Naive thymus-derived CD8-positive, alpha-beta T cell (primary cell): ENCODE results near the gene RIMS4. TPM values are rescaled to one million over a fixed set of nuclear protein-coding genes. Genes with fewer than 3 reads are reported as not detected.
"Not testable (repeated sequence)": the region's sequence is repeated elsewhere in the genome, so short reads cannot be mapped to it uniquely, and the experiment has no call there.

Experiments
- ATAC-seq, 2 donors: fragments of 150-1000 bp; cut with Tn5 transposase in 1 of 2; sonication (Bioruptor Pico), chemical (Tn5 transposase) in 1 of 2; 1 replicate in 1 of 2; 2 replicates in 1 of 2; pipeline ENCODE4 v1.10.0; 2021; ENCODE audit warnings: mild to moderate bottlenecking in 2 of 2, moderate library complexity in 2 of 2
- POLR2A ChIA-PET: fragments of 350-600 bp; sonication (Branson Sonifier 250); formaldehyde crosslinking; loops from one replicate; lab custom pipeline; 2021; ENCODE audit warnings: antibody characterized with exemption; lab: Charles Lee
- DNase-seq, 10 donors: peaks; one replicate each; pipeline versions ENCODE4 v3.0.0 to v3.0.0-alpha.2; 2020 to 2022
- H3K27ac Mint-ChIP-seq, 10 donors: one replicate each; pipeline ENCODE4 v1.8.0; 2020 to 2022; ENCODE audit warnings: mild to moderate bottlenecking in 10 of 10, mixed read lengths in 10 of 10, moderate library complexity in 4 of 10, inconsistent platforms in 1 of 10
- H3K27me3 Mint-ChIP-seq, 5 donors: one replicate each; pipeline ENCODE4 v1.8.0; 2021 to 2022; ENCODE audit warnings: mixed read lengths in 5 of 5
- H3K36me3 Mint-ChIP-seq, 3 donors: one replicate each; pipeline ENCODE4 v1.8.0; 2020 to 2022; ENCODE audit warnings: mixed read lengths in 3 of 3, mild to moderate bottlenecking in 2 of 3, inconsistent platforms in 1 of 3
- H3K4me1 Mint-ChIP-seq, 4 donors: one replicate each; pipeline ENCODE4 v1.8.0; 2021 to 2022; ENCODE audit warnings: mixed read lengths in 4 of 4
- H3K4me3 Mint-ChIP-seq, 10 donors: one replicate each; pipeline ENCODE4 v1.8.0; 2020 to 2022; ENCODE audit warnings: mild to moderate bottlenecking in 10 of 10, mixed read lengths in 10 of 10, moderate library complexity in 6 of 10, inconsistent platforms in 1 of 10
- H3K9me3 Mint-ChIP-seq, 9 donors: one replicate each; pipeline ENCODE4 v1.8.0; 2020 to 2022; ENCODE audit warnings: mixed read lengths in 9 of 9, mild to moderate bottlenecking in 3 of 9, inconsistent platforms in 1 of 9, moderate library complexity in 1 of 9
- polyA plus RNA-seq, 3 donors: library from polyadenylated mRNA; unstranded; fragments of 300-500 nt; fragmentation: Illumina TruSeq; gene quantifications; one replicate each; pipeline ENCODE4 v1.2.3, GENCODE V29; 2021
- total RNA-seq, 8 experiments: library from RNA in 2 of 8; stranded (reverse) in 2 of 8; gene quantifications; one replicate each; pipeline ENCODE4 v1.2.3 and lab custom pipeline; 2021 to 2026

RIMS4 gene
- total and polyA plus RNA-seq, 5 experiments from 2014 or later: not detected

GRCh38 chr20:44828640-44829039 lies 18.3 kb upstream of the RIMS4 start:
- H3K9me3 Mint-ChIP-seq: peaks cover 0 to 10% (median 4%) of the 10 kb centered on the region in 9 donors
- POLR2A ChIA-PET: no interaction called here
- no peak overlapping the region for H3K27ac Mint-ChIP-seq
- H3K27me3 Mint-ChIP-seq: peaks cover 8 to 37% (median 30%) of the 10 kb centered on the region in 5 donors
- no peak overlapping the region for H3K4me3 Mint-ChIP-seq
- ATAC-seq (no peak), DNase-seq (no peak)
- H3K4me1 Mint-ChIP-seq: no peaks in the 10 kb centered on the region
- H3K36me3 Mint-ChIP-seq: peaks cover 0 to 4% (median 0%) of the 10 kb centered on the region in 3 donors

- no peak overlapping the region for H3K27ac Mint-ChIP-seq
- H3K9me3 Mint-ChIP-seq: peaks cover 0 to 10% (median 4%) of the 10 kb centered on the region in 9 donors
- peaks cover 0 to 4% (median 0%) of the 10 kb centered on the region in 3 donors for H3K36me3 Mint-ChIP-seq
- H3K4me3 Mint-ChIP-seq: no peak overlapping the region
- H3K4me1 Mint-ChIP-seq: no peaks in the 10 kb centered on the region
- no peak for ATAC-seq
- DNase-seq: no peak
- H3K27me3 Mint-ChIP-seq: peaks cover 8 to 37% (median 27%) of the 10 kb centered on the region in 5 donors
- POLR2A ChIA-PET: no interaction called here
Observed at GRCh38 chr20:44827401-44827800, 17.1 kb upstream of the RIMS4 start.

DNA sequence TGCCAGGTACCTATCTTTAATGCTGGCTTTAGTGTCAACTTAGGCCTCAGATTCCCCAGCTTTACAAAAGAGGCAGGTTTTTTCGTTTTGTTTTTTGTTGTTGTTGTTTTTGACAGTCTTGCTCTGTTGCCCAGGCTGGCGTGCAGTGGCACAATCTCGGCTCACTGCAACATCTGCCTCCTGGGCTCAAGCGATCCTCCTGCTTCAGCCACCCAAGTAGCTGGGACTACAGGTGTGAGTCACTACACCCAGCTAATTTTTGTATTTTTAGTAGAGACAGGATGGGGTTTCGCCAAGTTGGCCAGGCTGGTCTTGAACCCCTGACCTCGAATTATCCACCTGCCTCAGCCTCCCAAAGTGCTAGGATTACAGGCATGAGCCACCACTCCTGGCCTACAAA lies 11.2 kb upstream of the RIMS4 start:
- POLR2A ChIA-PET, H3K4me3 Mint-ChIP-seq, H3K27ac Mint-ChIP-seq, H3K27me3 Mint-ChIP-seq, DNase-seq, H3K9me3 Mint-ChIP-seq, H3K36me3 Mint-ChIP-seq, H3K4me1 Mint-ChIP-seq, ATAC-seq: not testable (repeated sequence)

- ATAC-seq (no peak), DNase-seq (no peak)
- Mint-ChIP-seq H3K36me3 (no peaks in the 10 kb centered on the region), H3K4me1 (no peaks in the 10 kb centered on the region), H3K9me3 (no peaks in the 10 kb centered on the region), H3K27ac (no peak overlapping the region), H3K27me3 (peaks cover 0 to 13% (median 1%) of the 10 kb centered on the region in 5 donors), H3K4me3 (no peak overlapping the region)
- POLR2A ChIA-PET: no interaction called here
Observed at GRCh38 chr20:44819936-44820335, 9.6 kb upstream of the RIMS4 start.

DNA sequence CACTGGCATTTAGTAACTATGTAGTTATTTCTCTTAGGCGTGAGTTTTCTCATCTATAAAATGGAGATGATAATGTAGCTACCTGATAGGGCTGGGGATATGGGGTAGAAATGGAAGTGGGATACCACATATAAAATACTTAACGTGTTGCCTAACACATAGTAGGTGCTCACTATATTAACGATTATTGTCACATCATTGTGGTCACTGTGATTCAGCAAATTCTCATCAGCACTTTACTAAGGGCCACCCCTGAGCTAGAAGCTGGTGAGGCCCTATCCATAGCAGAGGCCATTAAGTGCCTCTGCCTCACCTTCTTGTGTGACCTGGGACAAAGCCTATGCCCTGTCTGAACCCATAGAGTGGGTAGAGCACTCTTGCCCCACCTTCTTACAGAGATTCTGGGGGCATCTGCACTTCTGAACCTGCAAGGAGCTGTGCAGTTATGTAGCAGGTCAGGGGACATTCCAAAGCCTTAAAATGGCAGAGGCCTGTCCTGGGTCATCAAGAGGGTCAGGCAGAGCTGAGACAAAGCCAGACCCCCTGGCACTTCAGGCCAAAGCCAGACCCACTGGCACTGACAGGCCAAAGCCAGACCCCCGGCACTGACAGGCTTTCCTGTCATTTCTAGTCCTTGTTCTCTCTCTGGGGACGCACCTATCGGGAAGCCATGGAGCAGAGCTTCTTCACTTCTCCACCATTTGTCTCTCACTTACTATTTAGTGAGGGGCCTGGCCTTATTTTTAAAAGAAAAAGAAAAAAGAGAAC lies 7.0 kb upstream of the RIMS4 start:
- H3K27ac Mint-ChIP-seq: no peak overlapping the region

DNA sequence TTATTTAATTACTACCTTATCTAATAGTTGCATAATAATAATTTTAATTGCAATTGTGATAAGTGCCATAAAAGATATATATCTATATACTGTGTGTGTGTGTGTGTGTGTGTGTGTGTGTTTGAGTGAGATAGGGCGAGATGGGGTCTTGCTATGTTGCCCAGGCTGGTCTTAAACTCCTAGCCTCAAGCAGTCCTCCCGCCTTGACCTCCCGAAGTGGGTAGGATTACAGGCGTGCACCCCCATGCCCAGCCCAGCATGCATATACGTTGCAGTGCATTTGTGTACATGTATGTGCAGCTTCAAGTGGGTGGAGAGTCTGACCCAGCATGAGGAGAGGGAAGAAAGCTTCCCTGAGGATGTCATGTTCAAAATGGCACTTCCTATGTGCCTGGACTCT lies 4.6 kb upstream of the RIMS4 start:
- Mint-ChIP-seq H3K4me1 (peaks cover 6 to 9% (median 7%) of the 10 kb centered on the region in 4 donors), H3K9me3 (peaks cover 0 to 2% (median 0%) of the 10 kb centered on the region in 9 donors), H3K27ac (no peak overlapping the region), H3K4me3 (no peak overlapping the region), H3K27me3 (peaks cover 18 to 35% (median 25%) of the 10 kb centered on the region in 5 donors), H3K36me3 (peaks cover 0 to 8% (median 4%) of the 10 kb centered on the region in 3 donors)
- no peak for ATAC-seq
- no peak for DNase-seq
- POLR2A ChIA-PET: no interaction called here

More for the DNA sequence above, 7.0 kb upstream of the RIMS4 start:
- ATAC-seq: no peak
- Mint-ChIP-seq H3K4me1 (no peaks in the 10 kb centered on the region), H3K36me3 (no peaks in the 10 kb centered on the region), H3K4me3 (no peak overlapping the region), H3K9me3 (no peaks in the 10 kb centered on the region), H3K27me3 (peaks cover 8 to 21% (median 15%) of the 10 kb centered on the region in 5 donors)
- POLR2A ChIA-PET: interaction anchor here (0.6 kb wide), 1 partner anchor 23 kb away, joined by 4 read pairs; no protein-coding TSS in a partner anchor
- no peak for DNase-seq

DNA sequence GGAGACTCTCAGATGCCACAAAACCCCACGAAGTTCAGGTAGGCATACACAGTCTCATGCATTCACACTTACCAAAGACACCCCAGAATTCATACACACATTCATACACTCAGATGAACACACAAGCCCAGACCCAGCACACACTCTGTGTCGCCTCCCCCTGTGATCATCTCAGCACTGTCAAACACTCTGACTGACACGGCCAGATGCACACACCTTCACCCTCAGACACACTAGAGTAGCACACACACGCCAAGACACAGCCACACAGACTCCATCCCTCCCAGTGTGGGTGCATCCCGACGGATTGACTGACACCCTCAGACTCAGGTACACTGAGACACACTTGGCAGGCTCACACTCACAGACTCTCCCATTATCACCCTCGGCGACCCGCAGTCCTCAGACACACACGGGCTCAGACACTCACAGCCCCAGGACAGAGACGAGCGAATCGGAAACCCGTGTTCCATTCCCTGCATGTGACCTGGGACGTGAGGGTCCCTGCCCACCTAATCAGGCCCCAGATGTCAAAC lies 872 bp upstream of the RIMS4 start:
- H3K4me3 Mint-ChIP-seq: peak overlapping the region; percentile 8 to 80 (median 64)
- H3K9me3 Mint-ChIP-seq: peaks cover 0 to 2% (median 0%) of the 10 kb centered on the region in 9 donors
- H3K4me1 Mint-ChIP-seq: peaks cover 10 to 19% (median 14%) of the 10 kb centered on the region in 4 donors
- H3K36me3 Mint-ChIP-seq: peaks cover 0 to 8% (median 6%) of the 10 kb centered on the region in 3 donors
- POLR2A ChIA-PET: no interaction called here
- ATAC-seq (no peak), DNase-seq (no peak)
- H3K27ac Mint-ChIP-seq: peak overlapping the region in 2 of 10 donors; percentile 36 to 58
- H3K27me3 Mint-ChIP-seq: peaks cover 41 to 70% (median 58%) of the 10 kb centered on the region in 5 donors

GRCh38 chr20:44810061-44810390 lies 320 bp downstream of the RIMS4 start:
- POLR2A ChIA-PET: no interaction called here
- Mint-ChIP-seq H3K27ac (no peak overlapping the region), H3K4me3 (peak overlapping the region in 2 of 10 donors; percentile 64 to 79), H3K27me3 (peaks cover 43 to 70% (median 56%) of the 10 kb centered on the region in 5 donors), H3K36me3 (peaks cover 0 to 8% (median 6%) of the 10 kb centered on the region in 3 donors), H3K9me3 (peaks cover 0 to 2% (median 0%) of the 10 kb centered on the region in 9 donors), H3K4me1 (peaks cover 10 to 19% (median 14%) of the 10 kb centered on the region in 4 donors)
- DNase-seq: no peak
- no peak for ATAC-seq

- Mint-ChIP-seq H3K27ac (no peak overlapping the region), H3K9me3 (peaks cover 0 to 2% (median 0%) of the 10 kb centered on the region in 9 donors), H3K36me3 (peaks cover 0 to 8% (median 6%) of the 10 kb centered on the region in 3 donors), H3K4me3 (peak overlapping the region in 9 of 10 donors; percentile 42 to 79 (median 57)), H3K4me1 (peaks cover 10 to 19% (median 14%) of the 10 kb centered on the region in 4 donors), H3K27me3 (peaks cover 44 to 75% (median 60%) of the 10 kb centered on the region in 5 donors)
- POLR2A ChIA-PET: no interaction called here
- ATAC-seq (no peak), DNase-seq (no peak)
Observed at GRCh38 chr20:44809380-44810060, 826 bp downstream of the RIMS4 start.

GRCh38 chr20:44807684-44808056 lies 2.7 kb downstream of the RIMS4 start:
- no peak for DNase-seq
- Mint-ChIP-seq H3K4me1 (peaks cover 10 to 19% (median 14%) of the 10 kb centered on the region in 4 donors), H3K36me3 (peaks cover 0 to 8% (median 6%) of the 10 kb centered on the region in 3 donors), H3K27ac (no peak overlapping the region), H3K4me3 (no peak overlapping the region), H3K9me3 (peaks cover 0 to 2% (median 0%) of the 10 kb centered on the region in 9 donors), H3K27me3 (peaks cover 38 to 67% (median 57%) of the 10 kb centered on the region in 5 donors)
- POLR2A ChIA-PET: no interaction called here
- ATAC-seq: no peak

DNA sequence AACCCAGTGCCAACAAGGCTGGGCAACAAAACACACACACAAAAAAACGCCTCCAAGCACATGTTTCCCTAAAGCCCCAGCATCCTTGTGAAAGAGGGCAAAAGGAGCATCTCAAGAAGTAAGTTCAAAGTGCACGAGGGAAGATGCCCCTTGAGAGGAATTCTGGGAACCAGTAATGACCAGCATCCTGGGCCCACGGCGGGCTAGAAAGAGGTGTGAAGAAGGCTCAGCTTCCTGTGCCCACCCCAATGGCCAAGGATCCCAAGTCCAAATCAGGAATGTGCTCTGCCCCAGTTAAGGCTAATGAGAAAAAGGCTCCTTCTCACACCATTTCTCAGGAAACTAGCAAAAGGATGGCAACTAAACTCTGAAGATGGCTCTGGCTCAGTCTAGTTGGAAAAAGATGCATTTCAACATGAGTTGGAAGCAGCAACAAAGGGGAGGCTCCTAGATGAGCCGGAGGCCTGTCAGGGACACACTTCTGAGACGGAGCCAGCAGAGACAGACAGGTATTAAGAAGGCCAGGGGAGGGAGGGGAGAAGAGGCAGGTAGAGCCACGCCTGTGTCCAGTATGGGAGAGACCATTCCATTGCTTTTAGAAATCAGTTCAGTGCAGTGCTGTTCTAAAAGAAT lies 3.2 kb downstream of the RIMS4 start:
- Mint-ChIP-seq H3K4me3 (no peak overlapping the region), H3K27ac (no peak overlapping the region), H3K4me1 (peaks cover 10 to 19% (median 14%) of the 10 kb centered on the region in 4 donors), H3K9me3 (peaks cover 0 to 2% (median 0%) of the 10 kb centered on the region in 9 donors), H3K36me3 (peaks cover 0 to 8% (median 6%) of the 10 kb centered on the region in 3 donors), H3K27me3 (peaks cover 36 to 62% (median 55%) of the 10 kb centered on the region in 5 donors)
- ATAC-seq: no peak
- POLR2A ChIA-PET: no interaction called here
- no peak for DNase-seq

- Mint-ChIP-seq H3K36me3 (peaks cover 0 to 3% (median 2%) of the 10 kb centered on the region in 3 donors), H3K27me3 (peaks cover 32 to 56% (median 48%) of the 10 kb centered on the region in 5 donors), H3K27ac (no peak overlapping the region), H3K9me3 (peaks cover 0 to 1% (median 0%) of the 10 kb centered on the region in 9 donors), H3K4me3 (no peak overlapping the region), H3K4me1 (peaks cover 6 to 16% (median 11%) of the 10 kb centered on the region in 4 donors)
- ATAC-seq (no peak), DNase-seq (no peak)
- POLR2A ChIA-PET: no interaction called here
Observed at GRCh38 chr20:44805979-44806620, 4.2 kb downstream of the RIMS4 start.
